Ectodermal cell (in vitro differentiated cells): ENCODE measurements around the gene SAP30L.
A peak's percentile ranks its signal among the peaks of the same experiment; 100 is the strongest.

Experiments
- H3K27ac ChIP-seq: 2 replicates; pipeline ENCODE4 v1.7.0; 2013; ENCODE audit warnings: mild to moderate bottlenecking, low read depth, low read length; ENCODE audit not compliant: insufficient read depth, poor library complexity, severe bottlenecking
- H3K27me3 ChIP-seq: 2 replicates; pipeline ENCODE4 v1.7.0; 2013; ENCODE audit warnings: mild to moderate bottlenecking, low read length; ENCODE audit not compliant: insufficient read depth, control insufficient read depth, poor library complexity, severe bottlenecking
- H3K36me3 ChIP-seq: one replicate; pipeline ENCODE4 v1.7.0; 2013; ENCODE audit warnings: low read length; ENCODE audit not compliant: control insufficient read depth, insufficient read depth
- H3K4me1 ChIP-seq: one replicate; pipeline ENCODE4 v1.7.0; 2013; ENCODE audit warnings: low read length; ENCODE audit not compliant: control insufficient read depth, insufficient read depth
- H3K4me3 ChIP-seq: 2 replicates; pipeline ENCODE4 v1.7.0; 2013; ENCODE audit warnings: low read depth, low read length, control low read depth; ENCODE audit not compliant: insufficient read depth
- H3K9me3 ChIP-seq: 2 replicates; pipeline ENCODE4 v1.7.0; 2013; ENCODE audit warnings: mild to moderate bottlenecking, low read length, moderate library complexity; ENCODE audit not compliant: control insufficient read depth
- WGBS, 2 experiments: methylation state at CpG; one replicate each; pipeline ENCODE4 v1.1.7; 2013; ENCODE audit warnings: missing lambda C conversion rate in 2 of 2; 5-methylcytosine and 5-hydroxymethylcytosine counted together

Gene SAP30L

GRCh38 chr5:154437281-154437965 is 8.4 kb upstream of the SAP30L start:
- 90 to 94% methylated on average over 5 of the region's 5 CpGs for WGBS, 2 experiments
- Histone ChIP-seq H3K9me3 (no peaks in the 10 kb centered on the region), H3K36me3 (peaks cover 10% of the 10 kb centered on the region), H3K4me1 (no peaks in the 10 kb centered on the region), H3K27ac (no peak overlapping the region), H3K4me3 (no peak overlapping the region), H3K27me3 (no peaks in the 10 kb centered on the region)

DNA sequence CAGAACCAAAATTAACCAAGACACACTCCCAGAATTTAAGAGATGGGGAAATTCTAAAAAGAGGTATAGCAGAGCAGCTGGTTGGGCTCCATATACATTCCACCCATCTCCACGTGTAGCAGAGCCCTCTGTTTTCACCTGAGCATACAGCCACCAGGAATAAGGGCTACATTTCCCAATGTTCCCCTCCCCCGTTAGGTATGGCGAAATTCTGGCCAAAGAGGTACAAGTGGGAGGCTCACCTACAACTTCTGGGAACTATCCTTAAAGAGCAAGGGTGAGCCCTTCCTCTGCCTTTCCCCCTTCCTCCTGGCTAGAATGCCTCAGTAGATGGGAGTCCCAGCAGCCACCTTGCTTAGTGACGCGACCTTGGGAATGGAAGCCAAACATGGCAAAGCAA is 5.3 kb upstream of the SAP30L start:
- H3K27me3 ChIP-seq = no peaks in the 10 kb centered on the region
- 92 to 94% methylated on average over 5 of the region's 5 CpGs for WGBS, 2 experiments
- no peaks in the 10 kb centered on the region for H3K9me3 ChIP-seq
- no peaks in the 10 kb centered on the region for H3K4me1 ChIP-seq
- no peak overlapping the region for H3K4me3 ChIP-seq
- H3K36me3 ChIP-seq = peaks cover 7% of the 10 kb centered on the region
- H3K27ac ChIP-seq = no peak overlapping the region

DNA sequence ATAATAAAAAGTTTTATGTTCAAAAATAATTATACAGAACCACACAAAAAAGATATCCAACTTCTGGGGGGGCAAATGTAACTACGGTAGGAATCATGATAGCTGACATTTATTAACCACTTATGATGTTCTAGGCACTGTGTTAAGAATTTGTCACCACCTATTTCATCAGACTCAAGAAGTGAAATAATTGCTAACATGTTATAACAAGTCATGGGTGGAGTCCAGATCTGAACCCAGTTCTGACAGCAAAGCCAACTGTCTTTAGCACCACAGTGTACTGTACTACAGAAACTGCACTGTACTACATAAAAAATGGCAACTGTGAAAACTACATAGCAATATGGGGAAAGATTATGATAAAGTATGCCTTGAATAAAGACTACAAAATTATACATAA is 3.0 kb upstream of the SAP30L start:
- peaks cover 3% of the 10 kb centered on the region for H3K36me3 ChIP-seq
- no peak overlapping the region for H3K27ac ChIP-seq
- WGBS, 2 experiments = 93 to 100% methylated on average over 1 of the region's 1 CpG
- no peaks in the 10 kb centered on the region for H3K9me3 ChIP-seq
- peaks cover 7% of the 10 kb centered on the region for H3K4me1 ChIP-seq
- no peaks in the 10 kb centered on the region for H3K27me3 ChIP-seq
- no peak overlapping the region for H3K4me3 ChIP-seq

- Histone ChIP-seq H3K36me3 (peaks cover 3% of the 10 kb centered on the region), H3K4me1 (peaks cover 9% of the 10 kb centered on the region), H3K27ac (no peak overlapping the region), H3K4me3 (peak overlapping the region; percentile 88), H3K27me3 (no peaks in the 10 kb centered on the region), H3K9me3 (no peaks in the 10 kb centered on the region)
- WGBS, 2 experiments = 9 to 10% methylated on average over 30 of the region's 30 CpGs
These were observed 1.0 kb upstream of the SAP30L start for GRCh38 chr5:154444556-154445421.

GRCh38 chr5:154446195-154447088 is 645 bp downstream of the SAP30L start:
- WGBS, 2 experiments = 0% methylated on average over 87 of the region's 87 CpGs
- Histone ChIP-seq H3K36me3 (peaks cover 3% of the 10 kb centered on the region), H3K9me3 (no peaks in the 10 kb centered on the region), H3K4me3 (peak overlapping the region; percentile 88), H3K27me3 (no peaks in the 10 kb centered on the region), H3K4me1 (peaks cover 9% of the 10 kb centered on the region), H3K27ac (no peak overlapping the region)

DNA sequence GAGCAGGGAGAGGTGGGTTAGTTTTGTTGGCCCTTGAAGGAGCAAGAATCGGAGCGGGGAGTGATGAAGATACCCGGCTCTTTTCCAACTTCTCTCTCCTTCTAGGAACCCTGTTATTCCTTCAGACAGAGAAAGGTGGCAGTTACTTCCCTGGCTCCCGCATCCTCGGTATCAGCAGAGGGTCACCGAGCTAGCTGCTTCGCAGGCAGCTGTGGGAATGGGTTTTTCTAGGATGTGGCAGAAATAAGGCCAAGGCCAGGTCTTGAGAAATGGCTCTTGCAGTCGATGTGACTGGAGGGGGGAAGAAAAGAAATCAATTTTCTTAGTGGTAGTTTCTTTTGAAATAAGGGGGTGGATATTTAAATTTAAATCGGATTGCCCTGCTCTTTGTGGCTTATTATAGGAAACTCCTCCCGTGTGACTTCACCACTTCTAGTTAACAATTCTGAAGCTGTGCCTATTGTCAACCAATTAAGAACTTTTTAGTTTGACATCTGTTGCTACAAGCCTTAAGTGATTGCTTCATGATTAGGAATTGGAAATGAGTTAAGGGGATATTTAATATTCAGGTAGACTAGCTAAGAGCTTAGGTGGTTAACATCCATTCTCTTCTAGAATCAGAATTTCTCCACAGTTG is 1.4 kb downstream of the SAP30L start:
- WGBS, 2 experiments = 2 to 4% methylated on average over 10 of the region's 10 CpGs

GRCh38 chr5:154449786-154450185 is 4.0 kb downstream of the SAP30L start:
- H3K27me3 ChIP-seq = no peaks in the 10 kb centered on the region
- no peak overlapping the region for H3K4me3 ChIP-seq
- H3K9me3 ChIP-seq = no peaks in the 10 kb centered on the region
- H3K27ac ChIP-seq = no peak overlapping the region
- peaks cover 3% of the 10 kb centered on the region for H3K36me3 ChIP-seq
- peaks cover 9% of the 10 kb centered on the region for H3K4me1 ChIP-seq
- WGBS, 2 experiments = 93 to 100% methylated on average over 2 of the region's 2 CpGs

More for the DNA sequence above, 1.4 kb downstream of the SAP30L start:
- Histone ChIP-seq H3K27ac (no peak overlapping the region), H3K9me3 (no peaks in the 10 kb centered on the region), H3K36me3 (peaks cover 3% of the 10 kb centered on the region), H3K4me1 (peaks cover 9% of the 10 kb centered on the region), H3K4me3 (peak overlapping the region; percentile 88), H3K27me3 (no peaks in the 10 kb centered on the region)

- WGBS, 2 experiments = 93 to 95% methylated on average over 8 of the region's 8 CpGs
- H3K4me3 ChIP-seq = no peak overlapping the region
- no peaks in the 10 kb centered on the region for H3K9me3 ChIP-seq
- H3K27ac ChIP-seq = no peak overlapping the region
- H3K27me3 ChIP-seq = no peaks in the 10 kb centered on the region
- H3K36me3 ChIP-seq = peaks cover 10% of the 10 kb centered on the region
- H3K4me1 ChIP-seq = peaks cover 9% of the 10 kb centered on the region
These were observed 6.2 kb downstream of the SAP30L start for GRCh38 chr5:154451957-154452356.

DNA sequence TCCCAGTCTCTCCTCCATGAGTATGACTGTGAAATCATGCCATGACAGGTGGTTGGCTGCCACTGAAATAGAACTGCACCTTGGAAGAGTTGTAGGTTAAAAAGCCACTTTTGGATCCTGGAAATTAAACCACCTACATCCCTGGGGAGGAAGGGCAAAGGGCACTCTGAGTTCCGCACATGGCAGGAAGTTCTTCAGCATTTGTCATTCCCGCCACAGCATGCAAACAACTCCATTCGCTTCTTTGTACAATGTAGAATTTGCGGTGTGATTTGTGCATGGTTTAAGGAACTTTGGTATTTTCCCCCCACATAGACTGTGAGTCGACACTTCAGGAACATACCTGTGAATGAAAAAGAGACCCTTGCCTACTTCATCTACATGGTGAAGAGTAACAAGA is 9.8 kb downstream of the SAP30L start:
- Histone ChIP-seq H3K27ac (no peak overlapping the region), H3K4me1 (no peaks in the 10 kb centered on the region), H3K4me3 (no peak overlapping the region), H3K36me3 (peaks cover 10% of the 10 kb centered on the region), H3K27me3 (no peaks in the 10 kb centered on the region), H3K9me3 (no peaks in the 10 kb centered on the region)
- WGBS, 2 experiments = 97 to 99% methylated on average over 5 of the region's 5 CpGs
